Activated CD8-positive, alpha-beta memory T cell treated with anti-CD3 and anti-CD28 coated beads for 24 hours (primary cell): ENCODE results near the gene CYTH4.

Experiments used
- DNase-seq: peaks from one replicate; pipeline ENCODE4 v3.0.0-alpha.2; 2020

Gene CYTH4

GRCh38 chr22:37353839-37354238 is 71.5 kb downstream of the CYTH4 start:
- no peak for DNase-seq

- DNase-seq = no peak
Measured at GRCh38 chr22:37354261-37354660, 72.0 kb downstream of the CYTH4 start.

- DNase-seq = no peak
Measured at GRCh38 chr22:37354670-37355069, 72.4 kb downstream of the CYTH4 start.

GRCh38 chr22:37355174-37355573 is 72.9 kb downstream of the CYTH4 start:
- DNase-seq = no peak

- no peak for DNase-seq
Measured at GRCh38 chr22:37356922-37357321, 74.6 kb downstream of the CYTH4 start.

GRCh38 chr22:37357446-37358075 is 75.3 kb downstream of the CYTH4 start:
- DNase-seq = no peak

GRCh38 chr22:37358386-37358785 is 76.1 kb downstream of the CYTH4 start:
- DNase-seq = no peak

- no peak for DNase-seq
Measured at GRCh38 chr22:37358917-37359316, 76.6 kb downstream of the CYTH4 start.

GRCh38 chr22:37362621-37363020 is 80.3 kb downstream of the CYTH4 start:
- no peak for DNase-seq

- DNase-seq = no peak
Measured at GRCh38 chr22:37363261-37363992, 81.1 kb downstream of the CYTH4 start.
